Mesenchymal stem cell (in vitro differentiated cells and primary cell): ENCODE results near the gene ITPKA.

Experiments used
- DNase-seq: peaks from one replicate; pipeline ENCODE4 v3.0.0-alpha.2; 2013
- H2AFZ ChIP-seq: one replicate; pipeline ENCODE4 v1.6.1; 2013; ENCODE audit warnings: low read depth, mild to moderate bottlenecking, control low read depth, inconsistent platforms, low read length, moderate library complexity
- H2AK5ac ChIP-seq: 2 replicates; pipeline ENCODE4 v1.6.1; 2013; ENCODE audit warnings: low read length, moderate library complexity, mild to moderate bottlenecking, inconsistent platforms; ENCODE audit not compliant: severe bottlenecking
- H2BK120ac ChIP-seq: one replicate; pipeline ENCODE4 v1.6.1; 2013; ENCODE audit warnings: low read depth, mild to moderate bottlenecking, inconsistent platforms, low read length, moderate library complexity
- H2BK12ac ChIP-seq, 2 experiments: one replicate each; pipeline ENCODE4 v1.6.1; 2013; ENCODE audit warnings: inconsistent platforms in 2 of 2, low read length in 2 of 2, mild to moderate bottlenecking in 2 of 2, moderate library complexity in 2 of 2, control low read depth in 1 of 2
- H2BK15ac ChIP-seq: one replicate; pipeline ENCODE4 v1.6.1; 2013; ENCODE audit warnings: mild to moderate bottlenecking, low read depth, inconsistent platforms; ENCODE audit not compliant: poor library complexity, severe bottlenecking
- H2BK5ac ChIP-seq: 2 replicates; pipeline ENCODE4 v1.6.1; 2013; ENCODE audit warnings: low read depth, mild to moderate bottlenecking, low read length, control low read depth, inconsistent platforms; ENCODE audit not compliant: poor library complexity, severe bottlenecking
- H3K14ac ChIP-seq, 2 experiments: one replicate each; pipeline ENCODE4 v1.6.1; 2013; ENCODE audit warnings: inconsistent platforms in 2 of 2, low read length in 2 of 2, control low read depth in 1 of 2, mild to moderate bottlenecking in 1 of 2, moderate library complexity in 1 of 2
- H3K18ac ChIP-seq, 2 experiments: one replicate each; pipeline ENCODE4 v1.6.1; 2013; ENCODE audit warnings: inconsistent platforms in 2 of 2, low read length in 2 of 2, control low read depth in 1 of 2, low read depth in 1 of 2, mild to moderate bottlenecking in 1 of 2
- H3K23ac ChIP-seq, 2 experiments: one replicate each; pipeline ENCODE4 v1.6.1; 2013; ENCODE audit warnings: inconsistent platforms in 2 of 2, low read length in 2 of 2, mild to moderate bottlenecking in 2 of 2, moderate library complexity in 2 of 2, control low read depth in 1 of 2
- H3K27ac ChIP-seq: 2 replicates; pipeline ENCODE4 v1.5.1; 2013; ENCODE audit warnings: mild to moderate bottlenecking, moderate library complexity, low read length, control low read depth, inconsistent platforms; ENCODE audit not compliant: poor library complexity, severe bottlenecking
- H3K27me3 ChIP-seq, 2 experiments: 2 replicates each; pipeline versions ENCODE4 v1.6.1 to v1.7.0; 2013; ENCODE audit warnings: low read length in 2 of 2, mild to moderate bottlenecking in 2 of 2, moderate library complexity in 2 of 2, control low read depth in 1 of 2, inconsistent platforms in 1 of 2; ENCODE audit not compliant: control insufficient read depth in 1 of 2, insufficient read depth in 1 of 2
- H3K36me3 ChIP-seq, 2 experiments: 2 replicates each; pipeline versions ENCODE4 v1.6.1 to v1.7.0; 2013; ENCODE audit warnings: low read length in 2 of 2, control low read depth in 1 of 2, inconsistent platforms in 1 of 2, low read depth in 1 of 2, mild to moderate bottlenecking in 1 of 2; ENCODE audit not compliant: insufficient read depth in 2 of 2, control insufficient read depth in 1 of 2
- H3K4ac ChIP-seq, 2 experiments: one replicate each; pipeline ENCODE4 v1.6.1; 2013; ENCODE audit warnings: inconsistent platforms in 2 of 2, low read length in 2 of 2, mild to moderate bottlenecking in 2 of 2, moderate library complexity in 2 of 2, control low read depth in 1 of 2, low read depth in 1 of 2
- H3K4me1 ChIP-seq: 2 replicates; pipeline ENCODE4 v1.6.1; 2013; ENCODE audit warnings: low read depth, low read length, control low read depth; ENCODE audit not compliant: control insufficient read depth, insufficient read depth
- H3K4me2 ChIP-seq: 2 replicates; pipeline ENCODE4 v1.6.1; 2013; ENCODE audit warnings: low read length, mild to moderate bottlenecking, inconsistent platforms; ENCODE audit not compliant: poor library complexity, severe bottlenecking
- H3K4me3 ChIP-seq, 2 experiments: 2 replicates each; pipeline versions ENCODE4 v1.5.1 to v1.7.0; 2013; ENCODE audit warnings: low read length in 2 of 2, mild to moderate bottlenecking in 2 of 2, control low read depth in 1 of 2, low read depth in 1 of 2; ENCODE audit not compliant: insufficient read depth in 1 of 2
- H3K79me1 ChIP-seq: replicated peaks from 2 replicates; pipeline ENCODE4 v1.6.1; 2013; ENCODE audit warnings: mild to moderate bottlenecking, control low read depth, low read length, inconsistent platforms; ENCODE audit not compliant: poor library complexity, severe bottlenecking
- H3K9ac ChIP-seq: 2 replicates; pipeline ENCODE4 v1.7.0; 2013; ENCODE audit warnings: mild to moderate bottlenecking, low read length, moderate library complexity
- H3K9me3 ChIP-seq: 2 replicates; pipeline ENCODE4 v1.7.0; 2013; ENCODE audit warnings: mild to moderate bottlenecking, low read length; ENCODE audit not compliant: control insufficient read depth
- H4K8ac ChIP-seq: one replicate; pipeline ENCODE4 v1.6.1; 2013; ENCODE audit warnings: inconsistent platforms, mild to moderate bottlenecking, low read length, moderate library complexity
- H4K91ac ChIP-seq: one replicate; pipeline ENCODE4 v1.6.1; 2013; ENCODE audit warnings: mild to moderate bottlenecking, low read length, inconsistent platforms
- WGBS: methylation state at CpG from one replicate; pipeline ENCODE4 v1.1.7; 2013; ENCODE audit warnings: mixed read lengths; 5-methylcytosine and 5-hydroxymethylcytosine counted together

The ITPKA gene

GRCh38 chr15:41486286-41486685 is 7.4 kb upstream of the ITPKA start:
- Histone ChIP-seq H3K9ac (no peak overlapping the region), H2BK12ac (no peak overlapping the region), H4K8ac (no peak overlapping the region), H3K27ac (no peak overlapping the region), H3K23ac (no peak overlapping the region), H3K4ac (no peak overlapping the region), H3K4me2 (no peak overlapping the region), H2AFZ (no peak overlapping the region), H2AK5ac (no peak overlapping the region), H2BK5ac (no peak overlapping the region), H3K4me1 (peaks cover 23% of the 10 kb centered on the region), H2BK15ac (no peak overlapping the region), H3K27me3 (peaks cover 0 to 2% of the 10 kb centered on the region in 2 experiments), H2BK120ac (no peak overlapping the region), H3K14ac (no peak overlapping the region), H3K18ac (no peak overlapping the region), H3K36me3 (peaks cover 31 to 35% of the 10 kb centered on the region in 2 experiments), H4K91ac (no peak overlapping the region), H3K9me3 (no peaks in the 10 kb centered on the region), H3K79me1 (no peaks in the 10 kb centered on the region), H3K4me3 (no peak overlapping the region)
- DNase-seq: no peak
- 98% methylated on average over 40 of the region's 43 CpGs for WGBS

- H3K4me1 ChIP-seq: peaks cover 28% of the 10 kb centered on the region
- no peak overlapping the region for H2BK15ac ChIP-seq
- H3K4me2 ChIP-seq: no peak overlapping the region
Observed at GRCh38 chr15:41487381-41487780, 6.3 kb upstream of the ITPKA start.

GRCh38 chr15:41487802-41488201 is 5.9 kb upstream of the ITPKA start:
- H3K27ac ChIP-seq: no peak overlapping the region
- peaks cover 16 to 28% of the 10 kb centered on the region in 2 experiments for H3K36me3 ChIP-seq
- no peaks in the 10 kb centered on the region for H3K9me3 ChIP-seq
- no peaks in the 10 kb centered on the region for H3K79me1 ChIP-seq
- H3K9ac ChIP-seq: no peak overlapping the region
- H3K4me2 ChIP-seq: no peak overlapping the region
- no peak overlapping the region for H2BK5ac ChIP-seq
- H3K18ac ChIP-seq: peak overlapping the region in 1 of 2 experiments; percentile 28
- peak overlapping the region; percentile 76 for H4K91ac ChIP-seq
- no peak overlapping the region for H2BK120ac ChIP-seq
- no peak overlapping the region for H2AFZ ChIP-seq
- H3K23ac ChIP-seq: no peak overlapping the region
- no peak overlapping the region for H3K4ac ChIP-seq
- H3K27me3 ChIP-seq: peaks cover 0 to 14% of the 10 kb centered on the region in 2 experiments
- no peak overlapping the region for H3K4me3 ChIP-seq
- H2BK15ac ChIP-seq: no peak overlapping the region
- 93% methylated on average over 2 of the region's 2 CpGs for WGBS
- H4K8ac ChIP-seq: no peak overlapping the region
- H3K4me1 ChIP-seq: peaks cover 32% of the 10 kb centered on the region
- peak overlapping the region in 1 of 2 experiments; percentile 51 for H2BK12ac ChIP-seq
- H2AK5ac ChIP-seq: peak overlapping the region; percentile 21
- peak overlapping the region in 1 of 2 experiments; percentile 80 for H3K14ac ChIP-seq
- no peak for DNase-seq

More at GRCh38 chr15:41487381-41487780, 6.3 kb upstream of the ITPKA start:
- Histone ChIP-seq H3K27me3 (peaks cover 0 to 10% of the 10 kb centered on the region in 2 experiments), H3K9ac (no peak overlapping the region), H3K9me3 (no peaks in the 10 kb centered on the region), H4K8ac (no peak overlapping the region), H2BK120ac (no peak overlapping the region), H3K14ac (no peak overlapping the region), H2BK12ac (peak overlapping the region in 1 of 2 experiments; percentile 7), H3K18ac (no peak overlapping the region), H2AFZ (no peak overlapping the region), H2AK5ac (no peak overlapping the region), H3K79me1 (no peaks in the 10 kb centered on the region), H2BK5ac (no peak overlapping the region), H3K4ac (no peak overlapping the region), H3K23ac (no peak overlapping the region), H3K27ac (no peak overlapping the region), H4K91ac (no peak overlapping the region), H3K4me3 (no peak overlapping the region), H3K36me3 (peaks cover 20 to 29% of the 10 kb centered on the region in 2 experiments)
- no peak for DNase-seq
- 95% methylated on average over 9 of the region's 9 CpGs for WGBS

GRCh38 chr15:41489641-41490040 is 4.0 kb upstream of the ITPKA start:
- no peak overlapping the region for H2BK5ac ChIP-seq
- H2AFZ ChIP-seq: no peak overlapping the region
- H3K27me3 ChIP-seq: peaks cover 2 to 25% of the 10 kb centered on the region in 2 experiments
- H3K23ac ChIP-seq: no peak overlapping the region
- H4K8ac ChIP-seq: no peak overlapping the region
- peaks cover 0 to 14% of the 10 kb centered on the region in 2 experiments for H3K36me3 ChIP-seq
- H3K14ac ChIP-seq: no peak overlapping the region
- peaks cover 46% of the 10 kb centered on the region for H3K4me1 ChIP-seq
- H3K4me2 ChIP-seq: no peak overlapping the region
- no peak overlapping the region for H2BK120ac ChIP-seq
- no peak overlapping the region for H3K9ac ChIP-seq
- no peak overlapping the region for H2AK5ac ChIP-seq
- no peaks in the 10 kb centered on the region for H3K79me1 ChIP-seq
- 100% methylated on average over 2 of the region's 2 CpGs for whole genome bisulfite sequencing
- DNase-seq: no peak
- no peak overlapping the region for H3K4me3 ChIP-seq
- H3K27ac ChIP-seq: no peak overlapping the region
- no peak overlapping the region for H2BK15ac ChIP-seq
- H4K91ac ChIP-seq: no peak overlapping the region
- H3K9me3 ChIP-seq: no peaks in the 10 kb centered on the region
- no peak overlapping the region for H3K4ac ChIP-seq
- H3K18ac ChIP-seq: peak overlapping the region in 1 of 2 experiments; percentile 9
- H2BK12ac ChIP-seq: no peak overlapping the region
